GM13976 (cell line): ENCODE data around the gene NDUFS5.
"Not testable (repeated sequence)": the region's sequence is repeated elsewhere in the genome, so short reads cannot be mapped to it uniquely, and the experiment has no call there.

Experiments
- DNase-seq: peaks from one replicate; pipeline ENCODE4 v3.0.0; 2012; ENCODE audit warnings: low spot score
- in situ Hi-C: fragments of 300-500 bp; cut with MboI; formaldehyde crosslinking; loops from one replicate; pipeline ENCODE4 v1.12.0; 2022; ENCODE audit warnings: low sequenced_read_pairs, mixed read lengths, inconsistent platforms; ENCODE audit not compliant: unreplicated experiment
- TF ChIP-seq, protein P1 (sequence below): IDR thresholded peaks from 2 replicates; pipeline ENCODE4 v1.5.1; 2012; ENCODE audit warnings: borderline replicate concordance, mild to moderate bottlenecking; ENCODE audit not compliant: insufficient read depth; ENCODE audit errors: extremely low read depth, missing control alignments, control extremely low read depth

NDUFS5 gene

DNA sequence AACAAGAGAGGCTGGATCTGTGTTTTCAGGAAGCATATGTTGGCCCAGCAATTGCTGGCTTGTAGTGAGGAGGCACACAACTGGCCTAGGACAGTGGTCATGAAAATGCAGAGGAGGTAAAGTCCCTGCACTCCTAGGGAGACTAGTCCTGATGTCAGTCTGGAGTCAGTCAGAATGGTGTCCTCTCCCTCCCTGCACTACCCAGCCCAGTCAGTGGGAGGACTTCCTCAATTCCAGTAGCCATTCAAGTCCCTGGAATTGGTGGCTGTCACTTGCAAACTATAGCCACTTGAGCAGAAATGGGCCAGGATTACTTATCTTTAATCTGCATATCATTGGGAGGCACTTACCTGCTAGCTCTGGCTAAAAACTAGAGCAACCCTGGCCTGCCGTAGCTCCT is 18.6 kb downstream of the NDUFS5 start:
- in situ Hi-C loops: no loop called here
- no peak for DNase-seq
- TF ChIP-seq, protein P1, sequence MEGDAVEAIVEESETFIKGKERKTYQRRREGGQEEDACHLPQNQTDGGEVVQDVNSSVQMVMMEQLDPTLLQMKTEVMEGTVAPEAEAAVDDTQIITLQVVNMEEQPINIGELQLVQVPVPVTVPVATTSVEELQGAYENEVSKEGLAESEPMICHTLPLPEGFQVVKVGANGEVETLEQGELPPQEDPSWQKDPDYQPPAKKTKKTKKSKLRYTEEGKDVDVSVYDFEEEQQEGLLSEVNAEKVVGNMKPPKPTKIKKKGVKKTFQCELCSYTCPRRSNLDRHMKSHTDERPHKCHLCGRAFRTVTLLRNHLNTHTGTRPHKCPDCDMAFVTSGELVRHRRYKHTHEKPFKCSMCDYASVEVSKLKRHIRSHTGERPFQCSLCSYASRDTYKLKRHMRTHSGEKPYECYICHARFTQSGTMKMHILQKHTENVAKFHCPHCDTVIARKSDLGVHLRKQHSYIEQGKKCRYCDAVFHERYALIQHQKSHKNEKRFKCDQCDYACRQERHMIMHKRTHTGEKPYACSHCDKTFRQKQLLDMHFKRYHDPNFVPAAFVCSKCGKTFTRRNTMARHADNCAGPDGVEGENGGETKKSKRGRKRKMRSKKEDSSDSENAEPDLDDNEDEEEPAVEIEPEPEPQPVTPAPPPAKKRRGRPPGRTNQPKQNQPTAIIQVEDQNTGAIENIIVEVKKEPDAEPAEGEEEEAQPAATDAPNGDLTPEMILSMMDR: no peak

DNA sequence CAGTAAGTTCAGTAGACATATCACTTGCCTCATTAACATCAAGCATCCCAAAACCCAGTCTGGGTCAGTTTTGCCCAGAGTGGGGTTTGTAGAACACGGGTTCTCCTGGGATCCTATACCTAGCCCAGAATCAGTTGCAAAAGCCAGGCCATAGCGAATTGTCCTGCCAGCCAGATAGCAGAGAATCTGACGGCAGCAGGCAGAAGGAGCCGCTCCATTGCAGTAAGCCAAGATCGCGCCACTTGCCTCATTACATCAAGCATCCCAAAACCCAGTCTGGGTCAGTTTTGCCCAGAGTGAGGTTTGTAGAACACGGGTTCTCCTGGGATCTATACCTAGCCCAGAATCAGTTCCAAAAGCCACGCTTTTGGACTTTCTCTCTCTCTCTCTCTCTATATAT is 19.1 kb downstream of the NDUFS5 start:
- in situ Hi-C loops: no loop called here
- no peak for DNase-seq
- TF ChIP-seq, protein P1: no peak

DNA sequence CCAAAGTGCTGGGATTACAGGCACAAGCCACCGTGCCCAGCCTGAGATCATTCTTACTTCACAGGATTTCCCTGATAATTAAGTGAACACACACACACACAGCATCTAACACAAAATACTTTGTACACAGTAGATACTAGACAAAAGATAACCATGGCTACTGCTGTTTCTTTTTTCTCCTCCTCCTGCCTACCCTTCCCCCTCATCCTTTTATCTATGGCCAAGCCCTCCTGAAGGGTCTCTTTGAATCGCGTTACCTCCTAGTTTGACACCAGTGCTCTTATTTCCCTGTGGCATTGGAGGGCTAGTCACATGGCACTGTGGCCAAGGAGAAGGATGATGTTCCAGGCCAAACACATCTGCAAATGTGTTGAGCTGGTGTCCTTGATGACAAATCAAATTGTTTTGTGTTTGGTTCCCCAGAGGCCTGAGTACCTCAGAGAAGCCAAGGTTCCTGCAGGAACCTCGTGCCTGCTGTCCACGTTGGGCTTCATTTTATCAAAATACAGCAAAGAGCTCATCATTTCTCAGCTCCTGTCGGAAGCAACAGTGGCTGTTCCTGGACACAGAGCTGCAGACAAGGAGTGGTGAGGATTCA is 20.6 kb downstream of the NDUFS5 start:
- no peak for DNase-seq
- in situ Hi-C loops: no loop called here

DNA sequence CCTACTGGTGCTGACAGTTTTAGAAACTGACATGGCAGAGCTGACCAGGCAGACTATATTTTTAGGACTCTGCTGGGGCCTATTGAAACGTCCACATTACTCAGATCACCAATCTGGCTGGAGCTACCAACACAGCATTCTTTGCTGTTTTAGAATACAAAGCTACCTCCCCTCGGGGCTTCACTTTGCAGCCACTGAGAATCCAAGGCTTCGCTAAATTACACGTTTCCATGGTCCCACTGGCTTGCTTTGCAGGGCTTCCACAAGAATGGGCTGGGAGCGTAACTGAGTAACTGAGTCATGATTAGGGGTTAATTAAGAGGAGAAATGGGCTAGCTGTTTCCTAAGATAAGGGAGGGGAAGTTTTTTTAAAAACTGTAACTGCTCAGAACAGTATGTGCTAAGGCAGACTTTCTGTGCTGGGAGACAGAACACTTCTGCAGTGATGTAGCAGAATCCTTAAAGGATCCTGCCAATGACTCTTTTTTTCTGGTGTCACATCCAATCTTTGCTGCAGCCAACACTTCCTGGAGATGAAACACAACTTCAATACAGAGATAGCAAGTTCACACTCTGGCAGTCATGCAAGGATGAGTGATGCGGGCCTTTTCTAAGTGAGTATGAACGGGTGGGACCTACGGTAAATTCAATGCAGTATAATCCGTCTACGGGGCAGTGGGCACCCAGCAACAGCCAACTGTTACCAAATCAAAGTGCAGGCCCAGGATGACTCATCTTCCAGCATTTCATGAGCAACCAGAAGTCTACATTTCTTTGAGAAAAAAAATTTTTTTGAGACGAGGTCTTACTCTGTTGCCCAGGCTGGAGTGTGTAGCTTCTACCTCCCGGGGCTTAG is 21.5 kb downstream of the NDUFS5 start:
- in situ Hi-C loops: no loop called here
- peak; percentile 41 for DNase-seq
- TF ChIP-seq, protein P1: no peak

More for the DNA sequence above, 20.6 kb downstream of the NDUFS5 start:
- TF ChIP-seq, protein P1: no peak

DNA sequence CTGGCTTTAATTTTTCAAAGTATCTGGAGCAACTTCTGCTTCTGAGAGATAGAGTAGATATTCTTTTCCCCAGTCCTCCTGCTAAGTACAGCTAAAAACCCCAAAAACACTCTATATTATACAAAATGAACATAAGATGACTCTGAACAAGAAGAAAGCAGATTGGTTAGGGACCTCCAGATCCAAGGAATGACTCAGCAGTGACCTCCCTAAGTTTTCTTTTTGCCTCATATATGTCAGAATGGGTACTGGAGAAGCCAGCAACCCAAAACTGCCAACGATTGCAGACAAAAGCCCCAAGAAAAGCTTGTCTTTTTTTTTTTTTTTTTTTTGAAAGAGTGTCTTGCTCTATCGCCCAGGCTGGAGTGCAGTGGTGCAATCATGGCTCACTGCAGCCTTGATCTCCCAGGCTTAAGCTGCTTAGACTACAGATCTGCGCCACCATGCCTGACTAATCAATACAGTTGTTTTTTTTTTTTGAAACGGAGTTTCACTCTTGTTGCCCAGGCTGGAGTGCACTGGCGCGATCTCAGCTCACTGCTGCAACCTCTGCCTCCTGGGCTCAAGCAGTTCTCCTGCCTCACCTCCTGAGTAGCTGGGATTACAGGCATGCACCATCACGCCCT is 22.7 kb downstream of the NDUFS5 start:
- DNase-seq: no peak
- TF ChIP-seq, protein P1: no peak
- in situ Hi-C loops: no loop called here

DNA sequence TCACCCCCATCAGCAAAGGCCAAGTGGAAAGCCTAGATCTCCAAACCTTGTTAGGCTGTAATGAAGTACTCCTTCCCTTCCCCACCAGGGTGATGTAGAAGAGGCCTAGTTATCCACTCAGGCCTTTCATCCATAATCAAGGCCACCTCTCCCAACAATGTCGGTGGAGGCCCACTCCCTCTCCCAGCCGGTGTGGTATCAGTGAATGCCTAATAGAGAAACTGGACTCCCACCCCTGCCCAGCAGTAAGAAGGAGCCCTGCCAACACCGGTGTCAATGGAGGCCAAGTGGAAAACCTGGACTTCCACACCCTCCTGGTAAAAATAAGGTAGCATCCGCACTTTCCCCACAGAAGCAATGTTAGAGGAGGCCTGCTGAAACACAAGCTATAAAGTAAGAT is 23.9 kb downstream of the NDUFS5 start:
- in situ Hi-C loops: no loop called here

DNA sequence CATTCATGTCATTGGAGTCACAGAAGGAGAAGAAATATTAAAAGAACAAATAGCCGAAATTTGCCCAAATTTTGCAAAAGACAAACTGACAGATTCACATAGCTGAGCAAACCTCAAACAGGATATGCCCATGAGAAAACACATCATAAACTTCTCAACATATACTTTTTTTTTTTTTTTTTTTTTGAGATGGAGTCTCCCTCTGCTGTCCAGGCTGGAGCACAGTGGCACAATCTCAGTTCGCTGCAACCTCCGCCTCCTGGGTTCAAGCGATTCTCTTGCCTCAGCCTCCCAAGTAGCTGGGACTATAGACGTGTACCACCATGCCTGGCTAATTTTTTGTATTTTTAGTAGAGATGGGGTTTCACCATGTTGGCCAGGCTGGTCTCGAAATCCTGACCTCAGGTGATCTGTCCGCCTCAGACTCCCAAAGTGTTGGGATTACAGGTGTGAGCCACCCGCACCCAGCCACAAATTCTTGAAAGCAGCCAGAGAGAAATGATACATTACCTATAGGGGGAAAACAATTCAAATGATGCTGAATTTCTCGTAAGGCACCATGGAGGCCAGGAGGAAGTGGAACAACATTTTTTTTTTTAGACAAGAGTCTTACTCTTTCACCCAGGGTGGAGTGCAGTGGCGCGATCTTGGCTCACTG is 25.2 kb downstream of the NDUFS5 start:
- DNase-seq, in situ Hi-C loops: not testable (repeated sequence)

More for the DNA sequence above, 23.9 kb downstream of the NDUFS5 start:
- TF ChIP-seq, protein P1: no peak
- DNase-seq: no peak
